Mesenchymal stem cell (in vitro differentiated cells and primary cell): ENCODE results near the gene TMEM178B.

ENCODE experiments used
- DNase-seq: peaks from one replicate; pipeline ENCODE4 v3.0.0-alpha.2; 2013
- H2AFZ ChIP-seq: one replicate; pipeline ENCODE4 v1.6.1; 2013; ENCODE audit warnings: low read depth, mild to moderate bottlenecking, control low read depth, inconsistent platforms, low read length, moderate library complexity
- H2AK5ac ChIP-seq: 2 replicates; pipeline ENCODE4 v1.6.1; 2013; ENCODE audit warnings: low read length, moderate library complexity, mild to moderate bottlenecking, inconsistent platforms; ENCODE audit not compliant: severe bottlenecking
- H2BK120ac ChIP-seq: one replicate; pipeline ENCODE4 v1.6.1; 2013; ENCODE audit warnings: low read depth, mild to moderate bottlenecking, inconsistent platforms, low read length, moderate library complexity
- H2BK12ac ChIP-seq, 2 experiments: one replicate each; pipeline ENCODE4 v1.6.1; 2013; ENCODE audit warnings: inconsistent platforms in 2 of 2, low read length in 2 of 2, mild to moderate bottlenecking in 2 of 2, moderate library complexity in 2 of 2, control low read depth in 1 of 2
- H2BK15ac ChIP-seq: one replicate; pipeline ENCODE4 v1.6.1; 2013; ENCODE audit warnings: mild to moderate bottlenecking, low read depth, inconsistent platforms; ENCODE audit not compliant: poor library complexity, severe bottlenecking
- H2BK5ac ChIP-seq: 2 replicates; pipeline ENCODE4 v1.6.1; 2013; ENCODE audit warnings: low read depth, mild to moderate bottlenecking, low read length, control low read depth, inconsistent platforms; ENCODE audit not compliant: poor library complexity, severe bottlenecking
- H3K14ac ChIP-seq, 2 experiments: one replicate each; pipeline ENCODE4 v1.6.1; 2013; ENCODE audit warnings: inconsistent platforms in 2 of 2, low read length in 2 of 2, control low read depth in 1 of 2, mild to moderate bottlenecking in 1 of 2, moderate library complexity in 1 of 2
- H3K18ac ChIP-seq, 2 experiments: one replicate each; pipeline ENCODE4 v1.6.1; 2013; ENCODE audit warnings: inconsistent platforms in 2 of 2, low read length in 2 of 2, control low read depth in 1 of 2, low read depth in 1 of 2, mild to moderate bottlenecking in 1 of 2
- H3K23ac ChIP-seq, 2 experiments: one replicate each; pipeline ENCODE4 v1.6.1; 2013; ENCODE audit warnings: inconsistent platforms in 2 of 2, low read length in 2 of 2, mild to moderate bottlenecking in 2 of 2, moderate library complexity in 2 of 2, control low read depth in 1 of 2
- H3K27ac ChIP-seq: 2 replicates; pipeline ENCODE4 v1.5.1; 2013; ENCODE audit warnings: mild to moderate bottlenecking, moderate library complexity, low read length, control low read depth, inconsistent platforms; ENCODE audit not compliant: poor library complexity, severe bottlenecking
- H3K27me3 ChIP-seq, 2 experiments: 2 replicates each; pipeline versions ENCODE4 v1.6.1 to v1.7.0; 2013; ENCODE audit warnings: low read length in 2 of 2, mild to moderate bottlenecking in 2 of 2, moderate library complexity in 2 of 2, control low read depth in 1 of 2, inconsistent platforms in 1 of 2; ENCODE audit not compliant: control insufficient read depth in 1 of 2, insufficient read depth in 1 of 2
- H3K36me3 ChIP-seq, 2 experiments: 2 replicates each; pipeline versions ENCODE4 v1.6.1 to v1.7.0; 2013; ENCODE audit warnings: low read length in 2 of 2, control low read depth in 1 of 2, inconsistent platforms in 1 of 2, low read depth in 1 of 2, mild to moderate bottlenecking in 1 of 2; ENCODE audit not compliant: insufficient read depth in 2 of 2, control insufficient read depth in 1 of 2
- H3K4ac ChIP-seq, 2 experiments: one replicate each; pipeline ENCODE4 v1.6.1; 2013; ENCODE audit warnings: inconsistent platforms in 2 of 2, low read length in 2 of 2, mild to moderate bottlenecking in 2 of 2, moderate library complexity in 2 of 2, control low read depth in 1 of 2, low read depth in 1 of 2
- H3K4me1 ChIP-seq: 2 replicates; pipeline ENCODE4 v1.6.1; 2013; ENCODE audit warnings: low read depth, low read length, control low read depth; ENCODE audit not compliant: control insufficient read depth, insufficient read depth
- H3K4me2 ChIP-seq: 2 replicates; pipeline ENCODE4 v1.6.1; 2013; ENCODE audit warnings: low read length, mild to moderate bottlenecking, inconsistent platforms; ENCODE audit not compliant: poor library complexity, severe bottlenecking
- H3K4me3 ChIP-seq, 2 experiments: 2 replicates each; pipeline versions ENCODE4 v1.5.1 to v1.7.0; 2013; ENCODE audit warnings: low read length in 2 of 2, mild to moderate bottlenecking in 2 of 2, control low read depth in 1 of 2, low read depth in 1 of 2; ENCODE audit not compliant: insufficient read depth in 1 of 2
- H3K79me1 ChIP-seq: replicated peaks from 2 replicates; pipeline ENCODE4 v1.6.1; 2013; ENCODE audit warnings: mild to moderate bottlenecking, control low read depth, low read length, inconsistent platforms; ENCODE audit not compliant: poor library complexity, severe bottlenecking
- H3K9ac ChIP-seq: 2 replicates; pipeline ENCODE4 v1.7.0; 2013; ENCODE audit warnings: mild to moderate bottlenecking, low read length, moderate library complexity
- H3K9me3 ChIP-seq: 2 replicates; pipeline ENCODE4 v1.7.0; 2013; ENCODE audit warnings: mild to moderate bottlenecking, low read length; ENCODE audit not compliant: control insufficient read depth
- H4K8ac ChIP-seq: one replicate; pipeline ENCODE4 v1.6.1; 2013; ENCODE audit warnings: inconsistent platforms, mild to moderate bottlenecking, low read length, moderate library complexity
- H4K91ac ChIP-seq: one replicate; pipeline ENCODE4 v1.6.1; 2013; ENCODE audit warnings: mild to moderate bottlenecking, low read length, inconsistent platforms
- WGBS: methylation state at CpG from one replicate; pipeline ENCODE4 v1.1.7; 2013; ENCODE audit warnings: mixed read lengths; 5-methylcytosine and 5-hydroxymethylcytosine counted together

TMEM178B gene

GRCh38 chr7:141312828-141313521 is 239.1 kb downstream of the TMEM178B start:
- Histone ChIP-seq H2AFZ (no peak overlapping the region), H2BK5ac (no peak overlapping the region), H3K18ac (no peak overlapping the region), H2BK12ac (no peak overlapping the region), H4K8ac (no peak overlapping the region), H3K4me3 (no peak overlapping the region), H2BK120ac (no peak overlapping the region), H2AK5ac (no peak overlapping the region), H3K14ac (no peak overlapping the region), H3K23ac (no peak overlapping the region), H4K91ac (no peak overlapping the region), H3K79me1 (peaks cover 3% of the 10 kb centered on the region), H3K36me3 (no peaks in the 10 kb centered on the region), H3K4me1 (no peaks in the 10 kb centered on the region), H3K9ac (no peak overlapping the region), H2BK15ac (no peak overlapping the region), H3K4me2 (no peak overlapping the region), H3K9me3 (no peaks in the 10 kb centered on the region), H3K4ac (no peak overlapping the region), H3K27me3 (no peaks in the 10 kb centered on the region), H3K27ac (no peak overlapping the region)
- DNase-seq = no peak
- WGBS = 37% methylated on average over 2 of the region's 2 CpGs

GRCh38 chr7:141313896-141314295 is 240.0 kb downstream of the TMEM178B start:
- H2BK15ac ChIP-seq = no peak overlapping the region
- no peak for DNase-seq
- H3K18ac ChIP-seq = no peak overlapping the region
- no peaks in the 10 kb centered on the region for H3K27me3 ChIP-seq
- no peak overlapping the region for H3K4me3 ChIP-seq
- H3K4ac ChIP-seq = no peak overlapping the region
- no peaks in the 10 kb centered on the region for H3K36me3 ChIP-seq
- H2BK5ac ChIP-seq = no peak overlapping the region
- H2BK120ac ChIP-seq = no peak overlapping the region
- no peak overlapping the region for H3K27ac ChIP-seq
- no peak overlapping the region for H2AK5ac ChIP-seq
- no peak overlapping the region for H4K91ac ChIP-seq
- H3K79me1 ChIP-seq = peaks cover 3% of the 10 kb centered on the region
- no peak overlapping the region for H2BK12ac ChIP-seq
- H3K9me3 ChIP-seq = no peaks in the 10 kb centered on the region
- H2AFZ ChIP-seq = no peak overlapping the region
- WGBS = 88% methylated on average over 5 of the region's 5 CpGs
- no peak overlapping the region for H3K14ac ChIP-seq
- H3K23ac ChIP-seq = no peak overlapping the region
- no peaks in the 10 kb centered on the region for H3K4me1 ChIP-seq
- H3K9ac ChIP-seq = no peak overlapping the region
- no peak overlapping the region for H4K8ac ChIP-seq
- no peak overlapping the region for H3K4me2 ChIP-seq

- Histone ChIP-seq H2AK5ac (no peak overlapping the region), H3K4me2 (no peak overlapping the region), H2AFZ (no peak overlapping the region), H2BK15ac (no peak overlapping the region), H2BK5ac (no peak overlapping the region), H2BK12ac (no peak overlapping the region), H3K4me1 (no peaks in the 10 kb centered on the region), H3K4me3 (no peak overlapping the region), H3K36me3 (no peaks in the 10 kb centered on the region), H3K4ac (no peak overlapping the region), H3K14ac (no peak overlapping the region), H4K91ac (no peak overlapping the region), H3K27ac (no peak overlapping the region), H3K9ac (no peak overlapping the region), H2BK120ac (no peak overlapping the region), H3K18ac (no peak overlapping the region), H3K79me1 (peaks cover 3% of the 10 kb centered on the region), H3K23ac (no peak overlapping the region), H3K27me3 (no peaks in the 10 kb centered on the region), H4K8ac (no peak overlapping the region), H3K9me3 (no peaks in the 10 kb centered on the region)
- DNase-seq = no peak
- 88% methylated on average over 3 of the region's 3 CpGs for WGBS
Measured at GRCh38 chr7:141317033-141317585, 243.2 kb downstream of the TMEM178B start.

- 79% methylated on average over 2 of the region's 3 CpGs for WGBS
- Histone ChIP-seq H3K27me3 (no peaks in the 10 kb centered on the region), H3K23ac (no peak overlapping the region), H4K8ac (no peak overlapping the region), H4K91ac (no peak overlapping the region), H3K9me3 (no peaks in the 10 kb centered on the region), H3K4me2 (no peak overlapping the region), H2BK120ac (no peak overlapping the region), H2BK15ac (no peak overlapping the region), H3K14ac (no peak overlapping the region), H3K18ac (no peak overlapping the region), H3K79me1 (peaks cover 5% of the 10 kb centered on the region), H3K9ac (no peak overlapping the region), H2AK5ac (no peak overlapping the region), H3K4ac (no peak overlapping the region), H2BK5ac (no peak overlapping the region), H2BK12ac (no peak overlapping the region), H2AFZ (no peak overlapping the region), H3K36me3 (no peaks in the 10 kb centered on the region), H3K27ac (no peak overlapping the region), H3K4me3 (no peak overlapping the region), H3K4me1 (no peaks in the 10 kb centered on the region)
- DNase-seq = no peak
Measured at GRCh38 chr7:141320287-141320686, 246.4 kb downstream of the TMEM178B start.
